Brain pericyte (primary cell): ENCODE measurements around the gene HOXC5.
"Not testable (repeated sequence)": the region's sequence is repeated elsewhere in the genome, so short reads cannot be mapped to it uniquely, and the experiment has no call there.

ENCODE experiments used
- DNase-seq: peaks from one replicate; pipeline ENCODE4 v3.0.0-alpha.2; 2012; ENCODE audit warnings: low read depth, low spot score

The HOXC5 gene

GRCh38 chr12:54033980-54034784, 1.3 kb downstream of the HOXC5 start:
- DNase-seq: no peak

GRCh38 chr12:54034785-54035310, 2.0 kb downstream of the HOXC5 start:
- DNase-seq: no peak

GRCh38 chr12:54035568-54036264, 2.9 kb downstream of the HOXC5 start:
- no peak for DNase-seq

- no peak for DNase-seq
Measured at GRCh38 chr12:54036620-54037359, 3.9 kb downstream of the HOXC5 start.

GRCh38 chr12:54037360-54038283, 4.8 kb downstream of the HOXC5 start:
- no peak for DNase-seq

- no peak for DNase-seq
Measured at GRCh38 chr12:54038284-54038870, 5.5 kb downstream of the HOXC5 start.

- no peak for DNase-seq
Measured at GRCh38 chr12:54038871-54039414, 6.1 kb downstream of the HOXC5 start.

- DNase-seq: no peak
Measured at GRCh38 chr12:54039417-54040147, 6.7 kb downstream of the HOXC5 start.

- no peak for DNase-seq
Measured at GRCh38 chr12:54040148-54040494, 7.3 kb downstream of the HOXC5 start.

- DNase-seq: no peak
Measured at GRCh38 chr12:54040648-54041047, 7.8 kb downstream of the HOXC5 start.

- no peak for DNase-seq
Measured at GRCh38 chr12:54041097-54041690, 8.3 kb downstream of the HOXC5 start.

GRCh38 chr12:54042033-54042432, 9.2 kb downstream of the HOXC5 start:
- not testable (repeated sequence) for DNase-seq

GRCh38 chr12:54042970-54043853, 10.4 kb downstream of the HOXC5 start:
- no peak for DNase-seq

GRCh38 chr12:54044425-54045103, 11.7 kb downstream of the HOXC5 start:
- DNase-seq: no peak

GRCh38 chr12:54045401-54045800, 12.6 kb downstream of the HOXC5 start:
- DNase-seq: no peak

- no peak for DNase-seq
Measured at GRCh38 chr12:54045868-54046521, 13.1 kb downstream of the HOXC5 start.

- DNase-seq: no peak
Measured at GRCh38 chr12:54046809-54047159, 13.9 kb downstream of the HOXC5 start.
